Measurements from ENCODE around the gene TICAM1.

GRCh38 chr19:4776436-4777211, 54.9 kb downstream of the TICAM1 start:
- no peak for TF ChIP-seq CTCF (IDR thresholded peaks at IDR 0.05; ENCODE audit: borderline replicate concordance, extremely low read depth, low read length, poor library complexity, severe bottlenecking)
- no peak for TF ChIP-seq EZH2 (IDR thresholded peaks at IDR 0.05; ENCODE audit: borderline replicate concordance, low read depth, low read length, severe bottlenecking)
